ENCODE results near the gene ATG4D. TPM values are rescaled to one million over a fixed set of nuclear protein-coding genes. Genes with fewer than 3 reads are reported as not detected.
A peak's percentile ranks its signal among the peaks of the same experiment; 100 is the strongest.

The ATG4D gene
- total RNA-seq, 1 experiment from 2014 or later, result 59.4 TPM

DNA sequence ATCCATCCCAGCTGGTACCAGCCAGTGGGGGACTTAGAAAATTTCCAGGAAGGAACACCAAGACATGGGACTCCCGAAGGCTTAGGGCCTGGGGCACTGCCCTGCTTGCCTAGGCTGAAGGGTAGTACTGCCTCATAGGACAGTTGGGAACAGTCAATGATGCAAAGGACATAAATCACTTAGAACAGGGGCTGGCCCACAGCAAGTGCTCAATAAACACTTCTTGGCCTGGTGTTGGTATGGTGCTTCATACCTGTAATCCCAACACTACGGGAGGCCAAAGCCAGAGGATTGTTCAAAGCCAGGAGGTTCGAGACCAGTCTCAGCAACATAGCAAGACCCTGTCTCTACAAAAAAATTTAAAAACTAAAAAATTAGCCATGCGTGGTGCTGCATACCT, 46.3 kb upstream of the ATG4D start:
- no peaks in the 10 kb centered on the region for H3K27me3 Mint-ChIP-seq (ENCODE audit: low read depth)
- peaks cover 22% of the 10 kb centered on the region for H3K4me1 Mint-ChIP-seq
- DNase-seq (ENCODE audit: low spot score) (no peak), ATAC-seq (no peak)
- POLR2A ChIA-PET, result no interaction called here
- CTCF ChIA-PET, result no interaction called here
- H3K9me3 Mint-ChIP-seq, result no peaks in the 10 kb centered on the region
- TF ChIP-seq ZNF416 (CRISPR knock-in tag; IDR thresholded peaks at IDR 0.05) (no peak), ZNF121 (CRISPR knock-in tag; IDR thresholded peaks at IDR 0.05) (no peak), TCF7 (CRISPR knock-in tag; IDR thresholded peaks at IDR 0.05; ENCODE audit: low read depth) (no peak), NR1H2 (CRISPR knock-in tag; IDR thresholded peaks at IDR 0.05) (no peak), CBFB (CRISPR knock-in tag; IDR thresholded peaks at IDR 0.05; ENCODE audit: low read depth) (no peak), ZBTB21 (CRISPR knock-in tag; IDR thresholded peaks at IDR 0.05; ENCODE audit: borderline replicate concordance) (no peak), SMAD3 (CRISPR knock-in tag; IDR thresholded peaks at IDR 0.05; ENCODE audit: borderline replicate concordance) (no peak), RORB (CRISPR knock-in tag; IDR thresholded peaks at IDR 0.05) (no peak), ZNF263 (CRISPR knock-in tag; IDR thresholded peaks at IDR 0.05; ENCODE audit: low read depth) (no peak), FOXP1 (CRISPR knock-in tag; IDR thresholded peaks at IDR 0.05; ENCODE audit: borderline replicate concordance) (no peak), JAZF1 (CRISPR knock-in tag; IDR thresholded peaks at IDR 0.05) (no peak), NFYB (CRISPR knock-in tag; conservative IDR thresholded peaks at IDR 0.05; ENCODE audit: low read depth) (no peak), HMGA2 (CRISPR knock-in tag; IDR thresholded peaks at IDR 0.05) (no peak), ZNF232 (CRISPR knock-in tag; IDR thresholded peaks at IDR 0.05) (no peak)
- TF ChIP-seq, protein P1, sequence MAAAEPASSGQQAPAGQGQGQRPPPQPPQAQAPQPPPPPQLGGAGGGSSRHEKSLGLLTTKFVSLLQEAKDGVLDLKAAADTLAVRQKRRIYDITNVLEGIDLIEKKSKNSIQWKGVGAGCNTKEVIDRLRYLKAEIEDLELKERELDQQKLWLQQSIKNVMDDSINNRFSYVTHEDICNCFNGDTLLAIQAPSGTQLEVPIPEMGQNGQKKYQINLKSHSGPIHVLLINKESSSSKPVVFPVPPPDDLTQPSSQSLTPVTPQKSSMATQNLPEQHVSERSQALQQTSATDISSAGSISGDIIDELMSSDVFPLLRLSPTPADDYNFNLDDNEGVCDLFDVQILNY (CRISPR knock-in tag; IDR thresholded peaks at IDR 0.05), result no peak
- H3K4me3 Mint-ChIP-seq, result no peak overlapping the region
- peak overlapping the region; percentile 66; the same call in 1 of the 2 replicates for H3K27ac Mint-ChIP-seq
- H3K36me3 Mint-ChIP-seq, result peaks cover 32% of the 10 kb centered on the region

DNA sequence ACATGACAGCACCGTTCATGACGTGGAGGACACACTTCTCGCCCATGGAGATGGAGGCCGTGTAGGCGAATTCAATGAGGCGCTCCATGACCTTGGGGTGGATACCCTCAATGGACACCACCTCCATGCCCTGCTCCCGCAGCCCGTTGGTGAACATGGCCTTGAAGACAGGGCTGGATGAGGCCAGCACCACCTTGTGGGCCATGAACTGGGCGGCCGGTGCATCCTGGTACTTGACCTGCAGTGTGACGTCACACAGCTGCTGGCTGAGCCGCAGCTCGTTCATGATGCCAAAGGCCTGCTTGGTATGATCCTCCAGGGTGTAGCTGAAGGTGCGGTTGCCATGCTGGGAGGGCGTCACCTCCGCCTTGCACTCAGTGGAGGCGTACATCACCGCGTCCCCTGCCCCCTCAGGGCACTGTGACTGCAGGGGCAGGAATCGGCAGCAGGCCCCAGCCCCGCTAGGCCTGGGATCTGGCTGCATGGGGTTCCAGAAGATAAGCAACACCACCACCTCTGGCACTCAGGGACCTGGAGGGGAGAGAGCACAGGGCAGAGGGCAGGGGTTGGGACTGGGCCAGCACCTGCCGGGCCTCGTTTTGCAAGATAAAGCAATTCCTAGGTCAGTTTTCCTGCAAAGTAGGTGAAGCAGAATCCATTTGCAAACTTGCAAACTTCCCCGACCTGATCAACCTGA, 44.0 kb upstream of the ATG4D start:
- H3K4me1 Mint-ChIP-seq, result peaks cover 22% of the 10 kb centered on the region
- H3K36me3 Mint-ChIP-seq, result peaks cover 28% of the 10 kb centered on the region
- CTCF ChIA-PET, result interaction anchor here (0.7 to 2.4 kb wide), 6 partner anchors 11 to 283 kb away, joined by 3 to 11 read pairs (median 6); no protein-coding TSS in a partner anchor
- peak; percentile 59 for ATAC-seq
- peak; percentile 46 for DNase-seq (ENCODE audit: low spot score)
- H3K27me3 Mint-ChIP-seq (ENCODE audit: low read depth), result 0 out of 2 replicates have a peak, but pooled peaks cover 4% of the 10 kb centered on the region
- TF ChIP-seq ATF1 (CRISPR knock-in tag; IDR thresholded peaks at IDR 0.05), result 0 out of 2 replicates have a peak, but pooled peaks have one; percentile 18
- TF ChIP-seq SMAD3 (CRISPR knock-in tag; IDR thresholded peaks at IDR 0.05; ENCODE audit: borderline replicate concordance), result no peak
- TF ChIP-seq, protein P2, sequence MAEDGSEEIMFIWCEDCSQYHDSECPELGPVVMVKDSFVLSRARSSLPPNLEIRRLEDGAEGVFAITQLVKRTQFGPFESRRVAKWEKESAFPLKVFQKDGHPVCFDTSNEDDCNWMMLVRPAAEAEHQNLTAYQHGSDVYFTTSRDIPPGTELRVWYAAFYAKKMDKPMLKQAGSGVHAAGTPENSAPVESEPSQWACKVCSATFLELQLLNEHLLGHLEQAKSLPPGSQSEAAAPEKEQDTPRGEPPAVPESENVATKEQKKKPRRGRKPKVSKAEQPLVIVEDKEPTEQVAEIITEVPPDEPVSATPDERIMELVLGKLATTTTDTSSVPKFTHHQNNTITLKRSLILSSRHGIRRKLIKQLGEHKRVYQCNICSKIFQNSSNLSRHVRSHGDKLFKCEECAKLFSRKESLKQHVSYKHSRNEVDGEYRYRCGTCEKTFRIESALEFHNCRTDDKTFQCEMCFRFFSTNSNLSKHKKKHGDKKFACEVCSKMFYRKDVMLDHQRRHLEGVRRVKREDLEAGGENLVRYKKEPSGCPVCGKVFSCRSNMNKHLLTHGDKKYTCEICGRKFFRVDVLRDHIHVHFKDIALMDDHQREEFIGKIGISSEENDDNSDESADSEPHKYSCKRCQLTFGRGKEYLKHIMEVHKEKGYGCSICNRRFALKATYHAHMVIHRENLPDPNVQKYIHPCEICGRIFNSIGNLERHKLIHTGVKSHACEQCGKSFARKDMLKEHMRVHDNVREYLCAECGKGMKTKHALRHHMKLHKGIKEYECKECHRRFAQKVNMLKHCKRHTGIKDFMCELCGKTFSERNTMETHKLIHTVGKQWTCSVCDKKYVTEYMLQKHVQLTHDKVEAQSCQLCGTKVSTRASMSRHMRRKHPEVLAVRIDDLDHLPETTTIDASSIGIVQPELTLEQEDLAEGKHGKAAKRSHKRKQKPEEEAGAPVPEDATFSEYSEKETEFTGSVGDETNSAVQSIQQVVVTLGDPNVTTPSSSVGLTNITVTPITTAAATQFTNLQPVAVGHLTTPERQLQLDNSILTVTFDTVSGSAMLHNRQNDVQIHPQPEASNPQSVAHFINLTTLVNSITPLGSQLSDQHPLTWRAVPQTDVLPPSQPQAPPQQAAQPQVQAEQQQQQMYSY (CRISPR knock-in tag; IDR thresholded peaks at IDR 0.05), result no peak
- TF ChIP-seq, protein P3, sequence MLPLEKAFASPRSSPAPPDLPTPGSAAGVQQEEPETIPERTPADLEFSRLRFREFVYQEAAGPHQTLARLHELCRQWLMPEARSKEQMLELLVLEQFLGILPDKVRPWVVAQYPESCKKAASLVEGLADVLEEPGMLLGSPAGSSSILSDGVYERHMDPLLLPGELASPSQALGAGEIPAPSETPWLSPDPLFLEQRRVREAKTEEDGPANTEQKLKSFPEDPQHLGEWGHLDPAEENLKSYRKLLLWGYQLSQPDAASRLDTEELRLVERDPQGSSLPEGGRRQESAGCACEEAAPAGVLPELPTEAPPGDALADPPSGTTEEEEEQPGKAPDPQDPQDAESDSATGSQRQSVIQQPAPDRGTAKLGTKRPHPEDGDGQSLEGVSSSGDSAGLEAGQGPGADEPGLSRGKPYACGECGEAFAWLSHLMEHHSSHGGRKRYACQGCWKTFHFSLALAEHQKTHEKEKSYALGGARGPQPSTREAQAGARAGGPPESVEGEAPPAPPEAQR (CRISPR knock-in tag; IDR thresholded peaks at IDR 0.05), result no peak
- peak; percentile 97 for TF ChIP-seq ZNF121 (CRISPR knock-in tag; IDR thresholded peaks at IDR 0.05)
- TF ChIP-seq, protein P4, sequence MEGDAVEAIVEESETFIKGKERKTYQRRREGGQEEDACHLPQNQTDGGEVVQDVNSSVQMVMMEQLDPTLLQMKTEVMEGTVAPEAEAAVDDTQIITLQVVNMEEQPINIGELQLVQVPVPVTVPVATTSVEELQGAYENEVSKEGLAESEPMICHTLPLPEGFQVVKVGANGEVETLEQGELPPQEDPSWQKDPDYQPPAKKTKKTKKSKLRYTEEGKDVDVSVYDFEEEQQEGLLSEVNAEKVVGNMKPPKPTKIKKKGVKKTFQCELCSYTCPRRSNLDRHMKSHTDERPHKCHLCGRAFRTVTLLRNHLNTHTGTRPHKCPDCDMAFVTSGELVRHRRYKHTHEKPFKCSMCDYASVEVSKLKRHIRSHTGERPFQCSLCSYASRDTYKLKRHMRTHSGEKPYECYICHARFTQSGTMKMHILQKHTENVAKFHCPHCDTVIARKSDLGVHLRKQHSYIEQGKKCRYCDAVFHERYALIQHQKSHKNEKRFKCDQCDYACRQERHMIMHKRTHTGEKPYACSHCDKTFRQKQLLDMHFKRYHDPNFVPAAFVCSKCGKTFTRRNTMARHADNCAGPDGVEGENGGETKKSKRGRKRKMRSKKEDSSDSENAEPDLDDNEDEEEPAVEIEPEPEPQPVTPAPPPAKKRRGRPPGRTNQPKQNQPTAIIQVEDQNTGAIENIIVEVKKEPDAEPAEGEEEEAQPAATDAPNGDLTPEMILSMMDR (IDR thresholded peaks at IDR 0.05), result no peak
- TF ChIP-seq SP1 (CRISPR knock-in tag; conservative IDR thresholded peaks at IDR 0.05), result 0 out of 2 replicates have a peak, but pooled peaks have one; percentile 31
- TF ChIP-seq, protein P5, sequence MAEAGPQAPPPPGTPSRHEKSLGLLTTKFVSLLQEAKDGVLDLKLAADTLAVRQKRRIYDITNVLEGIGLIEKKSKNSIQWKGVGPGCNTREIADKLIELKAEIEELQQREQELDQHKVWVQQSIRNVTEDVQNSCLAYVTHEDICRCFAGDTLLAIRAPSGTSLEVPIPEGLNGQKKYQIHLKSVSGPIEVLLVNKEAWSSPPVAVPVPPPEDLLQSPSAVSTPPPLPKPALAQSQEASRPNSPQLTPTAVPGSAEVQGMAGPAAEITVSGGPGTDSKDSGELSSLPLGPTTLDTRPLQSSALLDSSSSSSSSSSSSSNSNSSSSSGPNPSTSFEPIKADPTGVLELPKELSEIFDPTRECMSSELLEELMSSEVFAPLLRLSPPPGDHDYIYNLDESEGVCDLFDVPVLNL (CRISPR knock-in tag; IDR thresholded peaks at IDR 0.05; ENCODE audit: borderline replicate concordance, low read depth), result no peak
- 0 out of 2 replicates have a peak, but pooled peaks have one; percentile 2 for TF ChIP-seq FOXP1 (CRISPR knock-in tag; IDR thresholded peaks at IDR 0.05; ENCODE audit: borderline replicate concordance)
- no peak for TF ChIP-seq ZNF396 (CRISPR knock-in tag; IDR thresholded peaks at IDR 0.05; ENCODE audit: borderline replicate concordance)
- no peak for TF ChIP-seq IRF2 (CRISPR knock-in tag; IDR thresholded peaks at IDR 0.05; ENCODE audit: borderline replicate concordance, low read depth)
- no peak for TF ChIP-seq OVOL2 (CRISPR knock-in tag; IDR thresholded peaks at IDR 0.05; ENCODE audit: borderline replicate concordance)
- TF ChIP-seq, protein P1 (CRISPR knock-in tag; IDR thresholded peaks at IDR 0.05), result 0 out of 2 replicates have a peak, but pooled peaks have one; percentile 47
- H3K4me3 Mint-ChIP-seq, result peak overlapping the region; percentile 59
- peak overlapping the region; percentile 98 for H3K27ac Mint-ChIP-seq
- H3K9me3 Mint-ChIP-seq, result no peaks in the 10 kb centered on the region
- POLR2A ChIA-PET, result interaction anchor here (0.6 kb wide), 1 partner anchor 35 kb away, joined by 3 read pairs; no protein-coding TSS in a partner anchor
